ENCODE data around the gene CYYR1. TPM values are rescaled to one million over a fixed set of nuclear protein-coding genes. Genes with fewer than 3 reads are reported as not detected.

Gene CYYR1
- total RNA-seq, 1 donor, result not detected

- TF ChIP-seq, protein P1, sequence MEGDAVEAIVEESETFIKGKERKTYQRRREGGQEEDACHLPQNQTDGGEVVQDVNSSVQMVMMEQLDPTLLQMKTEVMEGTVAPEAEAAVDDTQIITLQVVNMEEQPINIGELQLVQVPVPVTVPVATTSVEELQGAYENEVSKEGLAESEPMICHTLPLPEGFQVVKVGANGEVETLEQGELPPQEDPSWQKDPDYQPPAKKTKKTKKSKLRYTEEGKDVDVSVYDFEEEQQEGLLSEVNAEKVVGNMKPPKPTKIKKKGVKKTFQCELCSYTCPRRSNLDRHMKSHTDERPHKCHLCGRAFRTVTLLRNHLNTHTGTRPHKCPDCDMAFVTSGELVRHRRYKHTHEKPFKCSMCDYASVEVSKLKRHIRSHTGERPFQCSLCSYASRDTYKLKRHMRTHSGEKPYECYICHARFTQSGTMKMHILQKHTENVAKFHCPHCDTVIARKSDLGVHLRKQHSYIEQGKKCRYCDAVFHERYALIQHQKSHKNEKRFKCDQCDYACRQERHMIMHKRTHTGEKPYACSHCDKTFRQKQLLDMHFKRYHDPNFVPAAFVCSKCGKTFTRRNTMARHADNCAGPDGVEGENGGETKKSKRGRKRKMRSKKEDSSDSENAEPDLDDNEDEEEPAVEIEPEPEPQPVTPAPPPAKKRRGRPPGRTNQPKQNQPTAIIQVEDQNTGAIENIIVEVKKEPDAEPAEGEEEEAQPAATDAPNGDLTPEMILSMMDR (IDR thresholded peaks at IDR 0.05; ENCODE audit: insufficient read depth, low read depth, low read length), result no peak
- DNase-seq (ENCODE audit: low read depth), result no peak
- H3K4me3 ChIP-seq (ENCODE audit: low read depth, low read length), result peak overlapping the region; percentile 32
Observed at GRCh38 chr21:26572076-26572701, 897 bp downstream of the CYYR1 start.

- TF ChIP-seq, protein P1 (IDR thresholded peaks at IDR 0.05; ENCODE audit: insufficient read depth, low read depth, low read length), result no peak
- no peak for DNase-seq (ENCODE audit: low read depth)
- no peak overlapping the region for H3K4me3 ChIP-seq (ENCODE audit: low read depth, low read length)
Observed at GRCh38 chr21:26570203-26570602, 2.9 kb downstream of the CYYR1 start.

- TF ChIP-seq, protein P1 (IDR thresholded peaks at IDR 0.05; ENCODE audit: insufficient read depth, low read depth, low read length), result no peak
- no peak overlapping the region for H3K4me3 ChIP-seq (ENCODE audit: low read depth, low read length)
- DNase-seq (ENCODE audit: low read depth), result no peak
Observed at GRCh38 chr21:26565546-26565945, 7.5 kb downstream of the CYYR1 start.

- TF ChIP-seq, protein P1 (IDR thresholded peaks at IDR 0.05; ENCODE audit: insufficient read depth, low read depth, low read length), result no peak
Observed at GRCh38 chr21:26565111-26565510, 8.0 kb downstream of the CYYR1 start.

DNA sequence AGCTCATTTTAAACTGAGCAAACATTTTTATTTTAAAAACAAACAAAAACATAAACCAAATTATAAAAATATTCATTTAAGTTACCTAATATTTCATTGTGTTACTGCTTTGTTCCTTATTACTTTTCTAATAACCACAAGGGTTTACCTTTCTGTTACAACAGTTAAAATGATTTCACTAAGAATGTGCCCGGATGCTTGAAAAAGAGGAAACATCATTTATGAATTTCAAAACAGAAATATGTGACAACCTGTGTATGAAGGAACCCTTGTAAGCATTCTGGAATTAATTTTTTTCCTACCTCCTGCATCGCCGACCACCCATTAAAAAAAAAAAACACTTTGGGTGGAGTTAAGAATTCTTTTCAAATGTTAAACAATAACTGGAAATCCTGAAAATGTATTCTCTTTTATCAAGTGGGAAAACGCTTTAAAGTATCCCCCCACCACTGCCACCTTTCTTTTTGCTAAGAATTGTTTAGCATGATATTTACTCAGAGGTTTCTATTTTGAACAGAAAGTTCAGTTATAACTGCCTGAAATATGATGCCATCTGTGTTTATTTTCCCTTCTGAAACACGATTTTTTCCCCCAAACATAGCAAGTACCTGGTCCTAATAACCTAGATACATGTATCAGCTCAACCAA, 9.1 kb downstream of the CYYR1 start:
- DNase-seq (ENCODE audit: low read depth), result no peak
- no peak overlapping the region for H3K4me3 ChIP-seq (ENCODE audit: low read depth, low read length)
- TF ChIP-seq, protein P1 (IDR thresholded peaks at IDR 0.05; ENCODE audit: insufficient read depth, low read depth, low read length), result no peak

More at GRCh38 chr21:26565111-26565510, 8.0 kb downstream of the CYYR1 start:
- DNase-seq (ENCODE audit: low read depth), result no peak
- no peak overlapping the region for H3K4me3 ChIP-seq (ENCODE audit: low read depth, low read length)

DNA sequence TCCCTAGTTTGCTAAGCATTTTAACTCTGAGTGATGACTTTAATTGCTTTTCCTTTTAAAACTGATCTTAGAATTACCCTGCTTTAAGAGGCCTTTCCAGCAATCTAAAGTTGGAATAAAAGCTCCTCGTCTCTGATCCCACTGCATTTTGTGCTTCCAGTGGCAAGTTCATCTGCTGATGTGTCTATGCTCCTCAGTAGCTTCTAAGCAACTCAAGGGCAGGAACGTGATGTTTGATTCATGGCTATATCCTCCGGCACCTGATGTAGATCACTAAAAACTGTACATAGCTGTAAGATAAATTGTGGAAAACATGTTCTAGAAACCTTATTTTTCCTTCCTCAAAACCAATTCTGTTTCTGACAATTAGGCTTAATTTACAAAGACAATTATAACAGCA, 12.5 kb downstream of the CYYR1 start:
- TF ChIP-seq, protein P1 (IDR thresholded peaks at IDR 0.05; ENCODE audit: insufficient read depth, low read depth, low read length), result no peak
- no peak overlapping the region for H3K4me3 ChIP-seq (ENCODE audit: low read depth, low read length)
- no peak for DNase-seq (ENCODE audit: low read depth)
